A549 (cell line): ENCODE measurements around the gene RBBP9. TPM values are rescaled to one million over a fixed set of nuclear protein-coding genes. Genes with fewer than 3 reads are reported as not detected.
"Not testable (repeated sequence)": the region's sequence is repeated elsewhere in the genome, so short reads cannot be mapped to it uniquely, and the experiment has no call there.

Experiments used
- ATAC-seq, 2 experiments: fragments of 200-7000 bp in 1 of 2; fragments of >200 bp in 1 of 2; cut with Nextera tagmentation in 1 of 2; cut with Tn5 transposase in 1 of 2; 3 replicates each; pipeline versions ENCODE4 v1.8.0 to v1.9.1; 2018 to 2020; ENCODE audit warnings: mild to moderate bottlenecking in 1 of 2, moderate library complexity in 1 of 2
- CTCF ChIA-PET: fragments of 300-600 bp; sonication (Branson Sonifier 250); formaldehyde crosslinking; extraction: SDS; loops from one replicate; lab custom pipeline; 2021; ENCODE audit warnings: antibody characterized with exemption, inconsistent platforms; lab: Yijun Ruan, JAX
- POLR2A ChIA-PET: fragments of 350-600 bp; formaldehyde crosslinking; extraction: SDS; loops from one replicate; lab custom pipeline; 2021; ENCODE audit warnings: antibody characterized with exemption, inconsistent platforms; lab: Yijun Ruan, JAX
- DNase-seq, 2 experiments: peaks; one replicate each; pipeline versions ENCODE4 v3.0.0 to v3.0.0-alpha.2; 2011 to 2016; ENCODE audit warnings: low read depth in 1 of 2, low spot score in 1 of 2
- FAIRE-seq: peaks from 2 replicates; lab custom pipeline; 2011; peaks lifted over from hg19 to GRCh38; lab: Jason Lieb, UNC
- H3K27ac ChIP-seq, 2 experiments: fragments of >200 bp; sonication (Bioruptor Twin); formaldehyde crosslinking; 3 replicates each; pipeline ENCODE4 v1.5.1; 2016 to 2017
- H3K4me1 ChIP-seq: fragments of >200 bp; sonication (Bioruptor Twin); formaldehyde crosslinking; 3 replicates; pipeline ENCODE4 v1.6.1; 2016
- H3K4me2 ChIP-seq: fragments of >200 bp; sonication (Bioruptor Twin); formaldehyde crosslinking; 3 replicates; pipeline ENCODE4 v1.6.1; 2016
- H3K4me3 ChIP-seq: fragments of >200 bp; sonication (Bioruptor Twin); formaldehyde crosslinking; 3 replicates; pipeline ENCODE4 v1.5.1; 2016
- H3K9me3 ChIP-seq: fragments of >200 bp; sonication (Bioruptor Twin); formaldehyde crosslinking; 3 replicates; pipeline ENCODE4 v1.6.1; 2016
- ATOH8 ChIP-seq: fragments of 250-450 bp; sonication (Bioruptor Pico); IDR thresholded peaks from 2 replicates; pipeline ENCODE4 v1.5.0; 2020; ENCODE audit warnings: low read depth, mild to moderate bottlenecking, moderate library complexity
- BCL3 ChIP-seq: fragments of >200 bp; sonication (Bioruptor Twin); formaldehyde crosslinking; IDR thresholded peaks from 3 replicates; pipeline ENCODE4 v1.6.1; 2016
- CHD4 ChIP-seq: fragments of 200-600 bp; sonication (generic); IDR thresholded peaks from 2 replicates; pipeline ENCODE4 v1.6.1; 2016; ENCODE audit warnings: antibody characterized with exemption, mild to moderate bottlenecking, borderline replicate concordance
- E2F6 ChIP-seq: IDR thresholded peaks from 2 replicates; pipeline ENCODE4 v1.6.1; 2012; ENCODE audit warnings: low read depth, borderline replicate concordance
- EHF ChIP-seq: fragments of 250-450 bp; sonication (Bioruptor Pico); IDR thresholded peaks from 2 replicates; pipeline ENCODE4 v1.5.0; 2020; ENCODE audit warnings: mild to moderate bottlenecking
- FOSB ChIP-seq: fragments of 250-450 bp; sonication (Bioruptor Pico); IDR thresholded peaks from 2 replicates; pipeline ENCODE4 v1.5.0; 2020; ENCODE audit warnings: mild to moderate bottlenecking, moderate library complexity
- HDAC2 ChIP-seq: fragments of 200-600 bp; sonication (generic); IDR thresholded peaks from 2 replicates; pipeline ENCODE4 v1.6.1; 2016
- HES2 ChIP-seq: fragments of >200 bp; sonication (Bioruptor Twin); formaldehyde crosslinking; IDR thresholded peaks from 2 replicates; pipeline ENCODE4 v1.6.1; 2016
- HMGXB4 ChIP-seq: fragments of 250-450 bp; sonication (Bioruptor Pico); IDR thresholded peaks from 2 replicates; pipeline ENCODE4 v1.5.0; 2021; ENCODE audit warnings: mild to moderate bottlenecking, moderate library complexity, borderline replicate concordance
- HOXA7 ChIP-seq: fragments of 250-450 bp; sonication (Bioruptor Pico); IDR thresholded peaks from 2 replicates; pipeline ENCODE4 v1.5.0; 2020; ENCODE audit warnings: mild to moderate bottlenecking, moderate library complexity
- KDM1A ChIP-seq: fragments of 200-600 bp; sonication (generic); IDR thresholded peaks from 2 replicates; pipeline ENCODE4 v1.6.1; 2016; ENCODE audit warnings: low read depth, mild to moderate bottlenecking
- MAFK ChIP-seq: fragments of 450-650 bp; IDR thresholded peaks from 2 replicates; pipeline ENCODE4 v1.6.1; 2014; ENCODE audit not compliant: partially characterized antibody
- MAX ChIP-seq: IDR thresholded peaks from 2 replicates; pipeline ENCODE4 v1.6.1; 2012
- NFE2L2 ChIP-seq: fragments of 150-350 bp; conservative IDR thresholded peaks from 2 replicates; pipeline ENCODE4 v1.6.1; 2014; ENCODE audit warnings: low read length
- PHF8 ChIP-seq: fragments of 200-600 bp; sonication (generic); IDR thresholded peaks from 2 replicates; pipeline ENCODE4 v1.6.1; 2016; ENCODE audit warnings: low read depth, mild to moderate bottlenecking, antibody characterized with exemption, moderate library complexity, borderline replicate concordance
- POLR2A ChIP-seq: IDR thresholded peaks from 2 replicates; pipeline ENCODE4 v1.6.1; 2012; ENCODE audit warnings: mild to moderate bottlenecking, low read length
- RCOR1 ChIP-seq: fragments of 150-350 bp; IDR thresholded peaks from 2 replicates; pipeline ENCODE4 v1.6.1; 2014; ENCODE audit warnings: antibody characterized with exemption, low read length, low read depth
- REST ChIP-seq: fragments of 200-600 bp; sonication (generic); IDR thresholded peaks from 2 replicates; pipeline ENCODE4 v1.6.1; 2016; ENCODE audit warnings: antibody characterized with exemption, mild to moderate bottlenecking, moderate library complexity
- SREBF2 ChIP-seq: fragments of 450-650 bp; IDR thresholded peaks from 2 replicates; pipeline ENCODE4 v1.6.1; 2014; ENCODE audit warnings: mild to moderate bottlenecking, moderate library complexity
- ZNF302 ChIP-seq: fragments of 250-450 bp; sonication (Bioruptor Pico); IDR thresholded peaks from 2 replicates; pipeline ENCODE4 v1.9.0; 2021; ENCODE audit warnings: inconsistent platforms, mild to moderate bottlenecking, moderate library complexity
- WGBS: methylation state at CpG from one replicate; pipeline ENCODE4 v1.1.6; 2017; ENCODE audit errors: missing lambda C conversion rate; 5-methylcytosine and 5-hydroxymethylcytosine counted together
- polyA plus RNA-seq, 4 experiments: library from polyadenylated mRNA; depleted of rRNA in 3 of 4; stranded (reverse); fragments of >200 nt; fragmentation: RNase III in 1 of 4; extraction: RNeasy Plus Mini Kit Qiagen cat#74134 plus additional on column Dnase treatment in 1 of 4; gene quantifications; 2 replicates in 3 of 4; 3 replicates in 1 of 4; pipeline ENCODE4 v1.2.3, GENCODE V29; 2011 to 2017

Gene RBBP9
- polyA plus RNA-seq, 2 of the 4 experiments (the other 2 are of a cell fraction), result 20.7 to 41.1 TPM

- Histone ChIP-seq H3K4me1 (peaks cover 14% of the 10 kb centered on the region; the same call in 2 of the 3 replicates), H3K27ac (no peak overlapping the region), H3K4me2 (no peak overlapping the region)
- POLR2A ChIA-PET, result no interaction called here
- CTCF ChIA-PET, result interaction anchor here (0.8 to 3.7 kb wide), 3 partner anchors 8 to 27 kb away, joined by 3 to 15 read pairs (median 3); partner anchors contain the start of gene RBBP9
- no peak for ATAC-seq
- TF ChIP-seq ZNF302 (no peak), HMGXB4 (no peak), FOSB (CRISPR knock-in tag) (no peak), HDAC2 (no peak), BCL3 (no peak), MAX (no peak), HES2 (no peak), E2F6 (no peak), MAFK (no peak)
- TF ChIP-seq, all 56 proteins: peak for 0
- no peak for DNase-seq
- H3K4me3 ChIP-seq, result no peak overlapping the region
- H3K9me3 ChIP-seq, result no peaks in the 10 kb centered on the region
- WGBS, result 76% methylated on average over 31 of the region's 31 CpGs
- no peak for FAIRE-seq
Measured at GRCh38 chr20:18504479-18505060, 7.5 kb upstream of the RBBP9 start.

GRCh38 chr20:18501672-18502071 lies 4.6 kb upstream of the RBBP9 start:
- FAIRE-seq, H3K4me3 ChIP-seq, H3K9me3 ChIP-seq, DNase-seq, H3K4me1 ChIP-seq, H3K27ac ChIP-seq, ATAC-seq, CTCF ChIA-PET, H3K4me2 ChIP-seq: not testable (repeated sequence)
- 45% methylated on average over 1 of the region's 1 CpG for WGBS
- POLR2A ChIA-PET, result interaction anchor here (1.6 kb wide), 1 partner anchor 35 kb away, joined by 4 read pairs; the partner anchor contains the start of genes DZANK1 and POLR3F

- H3K4me3 ChIP-seq, result no peak overlapping the region
- TF ChIP-seq HOXA7 (CRISPR knock-in tag) (no peak), BCL3 (no peak), CHD4 (no peak), POLR2A (no peak), KDM1A (no peak), ZNF302 (no peak), E2F6 (no peak), REST (no peak), SREBF2 (no peak), RCOR1 (no peak), ATOH8 (CRISPR knock-in tag) (no peak), EHF (no peak), PHF8 (no peak), MAX (no peak), NFE2L2 (no peak)
- WGBS, result 94% methylated on average over 3 of the region's 3 CpGs
- H3K9me3 ChIP-seq, result no peaks in the 10 kb centered on the region
- ATAC-seq (no peak), FAIRE-seq (no peak), DNase-seq (no peak)
- H3K4me2 ChIP-seq, result peak overlapping the region; percentile 87
- H3K27ac ChIP-seq, result peak overlapping the region; percentile 82 to 87; a peak in 4 of 6 replicates
- H3K4me1 ChIP-seq, result peaks cover 12% of the 10 kb centered on the region
- ChIA-PET CTCF (interaction anchor here (0.9 to 2.8 kb wide), 3 partner anchors 9 to 34 kb away, joined by 3 to 15 read pairs (median 6); partner anchors contain the start of gene SEC23B), POLR2A (interaction anchor here (0.8 to 4.7 kb wide), 7 partner anchors 10 to 87 kb away, joined by 3 to 75 read pairs (median 3); partner anchors contain the start of genes DZANK1, POLR3F and SEC23B)
Measured at GRCh38 chr20:18497603-18498002, 578 bp upstream of the RBBP9 start.
